GM21367 (cell line): Measurements from ENCODE around the gene PPARGC1A.

Experiments
- ATAC-seq: cut with Tn5 transposase; IDR thresholded peaks from one replicate; pipeline ENCODE4 v1.9.1; 2021; ENCODE audit not compliant: unreplicated experiment

The PPARGC1A gene

DNA sequence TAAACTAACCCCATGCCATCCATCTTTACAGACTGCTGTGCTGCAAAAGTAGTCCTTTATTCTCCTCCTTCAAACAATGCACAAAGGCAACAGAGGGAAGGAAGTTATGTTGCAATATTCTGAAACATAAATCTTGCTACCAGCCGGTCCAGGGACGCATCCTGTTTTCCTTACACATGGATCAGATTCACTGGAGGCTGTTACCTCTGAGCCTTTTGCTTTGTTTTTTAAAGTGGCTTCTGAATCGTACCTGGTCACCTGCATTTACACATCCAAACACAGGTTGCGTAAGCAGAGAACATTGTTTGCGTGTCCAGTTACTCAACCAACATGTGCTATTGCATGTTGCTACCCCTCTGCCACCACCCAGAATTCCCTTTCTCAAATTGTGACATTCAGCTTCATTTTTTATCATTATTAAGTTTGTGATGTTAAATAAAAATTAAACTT, 8.8 kb downstream of the PPARGC1A start:
- no peak for ATAC-seq

GRCh38 chr4:23878912-23879732, 10.7 kb downstream of the PPARGC1A start:
- no peak for ATAC-seq

- no peak for ATAC-seq
These were observed 11.5 kb downstream of the PPARGC1A start for GRCh38 chr4:23878246-23878891.

DNA sequence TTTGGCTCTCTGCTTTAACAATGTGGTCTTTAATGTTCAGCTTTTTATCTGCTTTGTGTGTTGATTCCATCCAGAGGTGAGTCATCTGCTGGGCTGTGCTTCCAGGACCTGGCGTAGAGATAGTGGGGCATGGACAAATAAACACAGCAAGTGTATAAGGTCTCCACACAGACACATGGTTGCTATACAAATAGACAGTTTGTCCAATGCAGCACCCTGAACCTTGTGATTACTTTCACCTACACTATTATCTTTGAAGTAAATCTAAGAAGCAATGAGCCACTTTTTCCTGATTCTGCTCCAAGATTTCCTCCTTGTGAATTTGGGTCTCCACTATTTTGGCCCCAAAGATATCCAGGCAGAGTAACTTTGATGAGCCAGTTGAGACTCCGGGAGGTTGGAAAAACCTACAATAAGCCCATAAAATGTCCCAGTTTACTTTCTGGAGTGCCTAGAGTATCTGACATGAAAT, 12.1 kb downstream of the PPARGC1A start:
- ATAC-seq = no peak

- ATAC-seq = no peak
These were observed 13.3 kb downstream of the PPARGC1A start for GRCh38 chr4:23876418-23877089.

- ATAC-seq = no peak
These were observed 14.5 kb downstream of the PPARGC1A start for GRCh38 chr4:23875317-23875716.

DNA sequence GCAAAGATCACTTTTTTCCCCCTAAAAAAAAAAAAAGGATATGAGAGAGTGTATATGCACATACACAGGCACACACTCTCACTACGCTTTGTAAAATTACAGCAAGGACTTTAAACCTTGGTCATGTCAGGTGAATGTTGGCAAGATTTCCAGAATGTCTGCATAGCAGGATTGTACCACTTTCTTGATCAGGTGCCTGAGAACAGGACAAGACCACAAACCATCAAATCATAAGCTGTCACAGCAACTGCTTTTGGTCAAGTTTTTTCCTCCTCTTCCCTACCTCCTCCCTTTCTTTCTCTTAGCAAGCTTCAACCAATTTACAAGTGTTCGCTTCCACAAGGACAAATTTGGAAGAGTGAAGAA, 15.3 kb downstream of the PPARGC1A start:
- no peak for ATAC-seq

DNA sequence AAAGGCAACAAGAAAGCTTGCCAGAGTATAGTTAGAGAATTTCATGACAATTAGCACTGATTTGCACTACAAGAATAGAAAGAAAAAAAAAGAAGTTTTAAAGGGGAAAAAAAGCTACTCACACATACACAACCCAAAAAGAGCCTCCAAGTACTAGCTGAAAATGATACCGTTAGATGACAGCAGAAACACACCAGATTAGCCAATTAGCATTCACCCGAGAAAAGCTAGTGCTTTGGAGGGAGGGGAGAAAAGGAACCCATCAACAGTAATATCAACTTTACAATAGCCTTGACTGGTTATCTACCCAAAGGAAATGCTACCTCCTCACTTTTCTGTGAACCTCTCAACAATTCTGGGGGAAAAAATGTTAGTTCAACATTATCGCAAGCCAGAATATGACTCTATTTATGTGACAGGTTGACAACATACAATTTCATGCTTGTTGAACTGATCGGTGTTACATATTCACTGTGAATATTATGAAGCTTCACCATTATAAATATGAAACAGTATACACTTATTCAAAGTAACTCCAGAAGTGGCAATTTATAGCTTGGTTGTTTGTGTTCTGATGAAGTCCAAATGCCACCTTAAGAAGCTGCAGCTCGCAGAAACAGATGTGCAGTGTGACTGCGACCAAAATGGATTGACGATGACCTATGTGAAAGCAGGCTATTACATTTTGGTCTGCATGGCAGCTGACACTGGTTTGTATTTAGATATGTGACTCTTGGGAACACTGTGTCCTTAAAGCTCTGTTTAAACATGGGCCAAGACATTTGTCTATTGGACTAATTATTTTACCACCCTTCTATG, 15.9 kb downstream of the PPARGC1A start:
- ATAC-seq = no peak

DNA sequence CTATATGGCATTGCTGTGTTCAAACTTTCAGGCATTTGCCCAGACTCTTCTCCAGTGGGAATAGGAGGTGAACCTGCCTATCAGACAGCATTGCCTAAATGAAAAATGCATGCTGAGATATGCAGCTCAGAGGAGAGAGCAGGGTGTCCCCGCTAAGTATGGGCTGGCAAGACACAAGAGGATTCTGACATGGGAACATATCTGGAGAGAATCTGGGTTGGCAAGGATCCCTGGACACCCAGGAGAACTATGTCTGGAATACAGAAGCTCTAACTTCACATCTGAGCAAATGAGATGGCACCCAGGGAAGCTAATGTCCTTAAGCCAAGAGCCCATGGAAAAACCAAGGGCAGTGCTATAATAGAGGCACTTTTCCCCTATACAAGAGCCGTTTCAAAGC, 18.4 kb downstream of the PPARGC1A start:
- ATAC-seq = no peak

- ATAC-seq = no peak
These were observed 23.3 kb downstream of the PPARGC1A start for GRCh38 chr4:23866450-23867075.

- no peak for ATAC-seq
These were observed 27.9 kb downstream of the PPARGC1A start for GRCh38 chr4:23861897-23862296.

GRCh38 chr4:23860919-23861318, 28.9 kb downstream of the PPARGC1A start:
- no peak for ATAC-seq

GRCh38 chr4:23857367-23857959, 32.4 kb downstream of the PPARGC1A start:
- ATAC-seq = no peak

DNA sequence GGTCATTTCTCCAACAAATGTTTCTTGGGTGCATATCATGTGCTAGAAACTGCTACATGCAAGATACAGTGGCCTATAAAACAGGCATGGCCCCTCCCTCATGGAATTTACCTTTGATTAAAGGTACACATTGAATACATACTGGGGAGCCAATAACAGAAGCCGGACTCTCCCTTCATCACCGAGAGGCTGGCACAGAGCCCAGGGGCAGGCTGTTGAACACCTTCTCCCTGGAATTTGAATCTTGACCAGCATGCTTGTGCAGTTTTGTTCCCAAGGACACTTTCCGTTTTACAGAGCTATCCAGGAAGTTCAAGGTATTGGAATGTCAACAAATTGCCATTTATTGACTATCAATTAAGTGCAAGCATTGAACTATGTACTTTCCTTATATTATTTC, 33.2 kb downstream of the PPARGC1A start:
- ATAC-seq = no peak

DNA sequence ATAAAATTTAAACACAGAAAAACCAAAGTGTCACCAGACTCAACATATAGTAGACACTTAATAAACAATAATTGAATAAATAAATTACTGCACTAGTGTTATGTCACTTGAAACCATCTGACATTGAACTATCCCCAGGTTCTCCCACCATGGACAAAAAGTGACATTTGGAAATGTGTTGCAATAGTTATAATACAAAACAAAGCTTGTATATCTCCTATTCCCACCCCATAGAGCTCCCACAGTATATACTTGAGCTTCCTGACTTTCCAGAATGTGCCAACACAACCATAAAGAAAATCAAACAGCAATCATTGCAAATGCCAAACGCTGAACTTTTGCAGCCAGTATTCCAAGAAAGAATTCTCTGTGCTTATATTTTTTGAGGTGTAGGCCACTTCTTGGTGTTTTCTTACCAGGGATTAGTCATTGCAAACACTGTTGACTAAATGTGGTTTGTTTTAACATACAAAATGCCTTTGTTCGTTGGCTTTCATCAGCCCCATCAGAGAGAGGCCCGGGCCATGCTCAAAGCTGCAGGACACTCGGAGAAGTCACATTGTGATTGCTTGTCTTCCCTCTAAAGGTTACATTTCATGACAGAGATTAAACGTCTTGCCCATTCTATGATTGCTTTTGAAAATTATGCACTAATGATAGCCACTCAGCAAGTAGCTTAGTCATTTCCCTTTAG, 33.8 kb downstream of the PPARGC1A start:
- no peak for ATAC-seq

DNA sequence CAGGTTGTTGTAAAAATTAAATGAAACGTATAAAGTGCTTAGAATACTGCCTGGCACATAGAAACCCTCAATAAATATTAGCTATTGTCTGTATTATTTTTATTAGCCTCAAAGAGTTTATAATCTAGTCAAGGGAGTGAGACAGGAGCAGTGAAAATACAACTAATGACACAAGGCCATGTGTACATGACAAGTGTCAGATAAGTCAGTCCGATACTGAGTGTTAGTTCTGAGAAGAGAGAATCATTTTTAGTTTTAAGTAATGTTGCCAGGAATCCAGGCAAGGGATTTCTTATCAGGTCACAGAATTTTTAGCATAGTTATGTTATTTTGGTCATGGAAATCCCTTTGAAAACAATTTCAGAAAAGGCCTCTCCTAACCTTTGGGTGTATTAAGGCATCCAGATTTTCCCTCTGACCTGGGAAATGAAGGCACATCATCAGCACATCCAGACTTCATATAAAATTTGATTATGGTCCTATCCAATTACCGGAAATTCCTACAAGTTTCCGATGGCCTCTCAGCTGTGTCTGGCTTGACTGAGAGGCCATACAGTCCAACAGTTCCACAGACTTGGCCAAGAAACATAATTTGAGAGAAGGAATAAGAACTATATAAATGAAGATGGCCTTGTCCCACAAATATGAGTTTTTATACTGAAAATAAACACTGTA, 35.7 kb downstream of the PPARGC1A start:
- no peak for ATAC-seq

- no peak for ATAC-seq
These were observed 38.4 kb downstream of the PPARGC1A start for GRCh38 chr4:23851464-23851863.

DNA sequence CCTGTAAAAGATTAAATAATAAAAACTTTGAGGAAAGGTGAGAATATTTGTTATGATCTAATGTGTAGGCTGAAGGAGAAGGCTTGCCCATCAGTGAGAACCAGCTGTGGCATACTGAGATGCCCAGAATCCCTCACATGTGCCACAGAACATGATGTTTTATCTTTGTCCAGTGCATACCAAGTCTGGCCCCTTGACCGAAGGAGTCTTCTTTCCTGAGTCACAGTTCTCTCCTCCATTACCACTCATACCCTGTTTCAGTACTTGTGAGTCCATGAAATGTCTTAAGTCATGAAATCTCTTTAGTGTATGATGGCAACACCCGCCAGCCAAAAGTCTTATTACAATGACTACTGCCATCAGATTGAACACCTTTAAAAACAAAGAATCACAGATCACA, 42.7 kb downstream of the PPARGC1A start:
- no peak for ATAC-seq

- no peak for ATAC-seq
These were observed 44.9 kb downstream of the PPARGC1A start for GRCh38 chr4:23844961-23845360.
